Eye (tissue), 1 donor: ENCODE data around the gene NDUFS3.
A peak's percentile ranks its signal among the peaks of the same experiment; 100 is the strongest.
"Not testable (repeated sequence)": the region's sequence is repeated elsewhere in the genome, so short reads cannot be mapped to it uniquely, and the experiment has no call there.

Experiments used
- DNase-seq: peaks from one replicate; pipeline ENCODE4 v3.0.0-alpha.2; 2015

NDUFS3 gene

GRCh38 chr11:47562393-47562792 lies 16.5 kb upstream of the NDUFS3 start:
- not testable (repeated sequence) for DNase-seq

GRCh38 chr11:47564366-47564765 lies 14.5 kb upstream of the NDUFS3 start:
- DNase-seq: not testable (repeated sequence)

- DNase-seq: no peak
Measured at GRCh38 chr11:47564933-47565339, 13.9 kb upstream of the NDUFS3 start.

- peak; percentile 81 for DNase-seq
Measured at GRCh38 chr11:47565340-47566148, 13.3 kb upstream of the NDUFS3 start, which contains the start of gene PTPMT1. Gene PTPMT1 (plus strand): TSS chr11:47565599. CDS start chr11:47565623, 24 bp downstream.

- no peak for DNase-seq
Measured at GRCh38 chr11:47566149-47566698, 12.7 kb upstream of the NDUFS3 start.

- no peak for DNase-seq
Measured at GRCh38 chr11:47569646-47570045, 9.2 kb upstream of the NDUFS3 start.

GRCh38 chr11:47570651-47571356 lies 8.1 kb upstream of the NDUFS3 start:
- no peak for DNase-seq

- DNase-seq: no peak
Measured at GRCh38 chr11:47571357-47571729, 7.5 kb upstream of the NDUFS3 start.

- DNase-seq: no peak
Measured at GRCh38 chr11:47571895-47572294, 7.0 kb upstream of the NDUFS3 start.

- no peak for DNase-seq
Measured at GRCh38 chr11:47572715-47573255, 6.1 kb upstream of the NDUFS3 start.

- no peak for DNase-seq
Measured at GRCh38 chr11:47573321-47573720, 5.6 kb upstream of the NDUFS3 start.

GRCh38 chr11:47577460-47578041 lies 1.3 kb upstream of the NDUFS3 start:
- DNase-seq: no peak

GRCh38 chr11:47583844-47584243 lies 5.0 kb downstream of the NDUFS3 start:
- no peak for DNase-seq

GRCh38 chr11:47586098-47586855 lies 7.4 kb downstream of the NDUFS3 start, which contains the start of gene FAM180B:
Gene FAM180B (plus strand): TSS chr11:47586678. CDS start chr11:47586769, 91 bp downstream.
- no peak for DNase-seq

GRCh38 chr11:47587039-47587716 lies 8.3 kb downstream of the NDUFS3 start:
- DNase-seq: no peak

GRCh38 chr11:47587723-47588326 lies 9.0 kb downstream of the NDUFS3 start:
- no peak for DNase-seq

- DNase-seq: no peak
Measured at GRCh38 chr11:47589118-47589517, 10.2 kb downstream of the NDUFS3 start.

GRCh38 chr11:47589584-47589976 lies 10.7 kb downstream of the NDUFS3 start:
- DNase-seq: no peak

GRCh38 chr11:47589977-47590861 lies 11.3 kb downstream of the NDUFS3 start:
- DNase-seq: peak; percentile 86

GRCh38 chr11:47591764-47592163 lies 12.9 kb downstream of the NDUFS3 start:
- no peak for DNase-seq
